T1000 (cell line): ENCODE results near the gene ATP8B3.

Experiments used
- DNase-seq: peaks from one replicate; lab custom pipeline; 2025; ENCODE audit warnings: mixed read lengths; lab: John Stamatoyannopoulos, UW

Gene ATP8B3

GRCh38 chr19:1756705-1757465 is 55.2 kb downstream of the ATP8B3 start:
- DNase-seq = no peak

- DNase-seq = no peak
These were observed 55.8 kb downstream of the ATP8B3 start for GRCh38 chr19:1756264-1756663.

GRCh38 chr19:1755467-1756171 is 56.5 kb downstream of the ATP8B3 start:
- DNase-seq = no peak

GRCh38 chr19:1754636-1755466 is 57.2 kb downstream of the ATP8B3 start:
- DNase-seq = no peak

- DNase-seq = no peak
These were observed 57.9 kb downstream of the ATP8B3 start for GRCh38 chr19:1754018-1754635.

GRCh38 chr19:1752757-1753728 is 59.0 kb downstream of the ATP8B3 start, which contains the start of gene ONECUT3:
Gene ONECUT3, plus strand, starts transcription at chr19:1753506. Its CDS starts 157 bp downstream, at chr19:1753663.
- no peak for DNase-seq

GRCh38 chr19:1752009-1752756 is 59.9 kb downstream of the ATP8B3 start:
- no peak for DNase-seq

- no peak for DNase-seq
These were observed 60.6 kb downstream of the ATP8B3 start for GRCh38 chr19:1751367-1752008.

GRCh38 chr19:1750343-1751021 is 61.6 kb downstream of the ATP8B3 start:
- DNase-seq = no peak

- DNase-seq = no peak
These were observed 62.4 kb downstream of the ATP8B3 start for GRCh38 chr19:1749373-1750342.

GRCh38 chr19:1748873-1749341 is 63.2 kb downstream of the ATP8B3 start:
- no peak for DNase-seq

- no peak for DNase-seq
These were observed 63.8 kb downstream of the ATP8B3 start for GRCh38 chr19:1748115-1748872.

- peak; percentile 87 for DNase-seq
These were observed 64.6 kb downstream of the ATP8B3 start for GRCh38 chr19:1747285-1748114.

- peak; percentile 26 for DNase-seq
These were observed 65.4 kb downstream of the ATP8B3 start for GRCh38 chr19:1746401-1747284.

- DNase-seq = no peak
These were observed 66.5 kb downstream of the ATP8B3 start for GRCh38 chr19:1745589-1746031.
